Stimulated activated CD8-positive, alpha-beta memory T cell treated with anti-CD3 and anti-CD28 coated beads, Interleukin-4, amount 100 ng/mL, for 48 hours (primary cell): ENCODE data around the gene MAOB.
"Not testable (repeated sequence)": the region's sequence is repeated elsewhere in the genome, so short reads cannot be mapped to it uniquely, and the experiment has no call there.

Experiments
- DNase-seq: peaks from one replicate; pipeline ENCODE4 v3.0.0-alpha.2; 2020

The MAOB gene

DNA sequence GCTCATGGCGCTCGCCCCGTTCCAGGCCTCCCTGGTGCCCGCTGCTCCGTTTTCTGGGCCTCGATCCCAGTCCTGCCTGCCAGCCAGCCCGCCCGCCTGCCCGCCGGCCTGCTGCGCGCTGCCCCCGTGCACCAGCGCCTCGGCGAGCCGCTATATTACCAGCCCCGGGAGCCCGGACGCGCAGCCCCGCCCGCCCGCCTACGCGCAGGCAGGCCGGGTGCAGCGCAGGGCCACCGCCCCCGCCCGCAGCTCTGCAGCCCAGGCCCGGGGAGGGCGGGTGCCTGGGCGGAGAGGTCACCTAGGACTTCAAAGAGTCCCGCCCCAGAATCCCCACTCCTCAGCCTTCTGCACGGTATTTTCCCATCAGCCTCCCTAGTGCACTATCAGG lies at the start of gene MAOB:
MAOB (minus strand) TSS at position 157 of the 388 bp plus-strand sequence; CDS start at position 6, 151 bp downstream.
- peak; percentile 34 for DNase-seq

DNA sequence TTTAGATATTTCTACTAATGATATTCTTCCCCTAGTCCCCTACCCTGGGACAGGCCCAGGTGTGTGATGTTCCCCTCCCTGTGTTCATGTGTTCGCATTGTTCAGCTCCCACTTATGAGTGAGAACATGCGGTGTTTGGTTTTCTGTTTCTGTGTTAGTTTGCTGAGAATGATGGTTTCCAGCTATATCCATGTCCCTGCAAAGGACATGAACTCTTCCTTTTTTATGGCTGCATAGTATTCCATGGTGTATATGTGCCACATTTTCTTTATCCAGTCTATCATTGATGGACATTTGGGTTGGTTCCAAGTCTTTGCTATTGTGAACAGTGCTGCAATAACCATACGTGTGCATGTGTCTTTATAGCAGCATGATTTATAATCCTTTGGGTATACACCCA lies 39.8 kb upstream of the MAOB start:
- DNase-seq: not testable (repeated sequence)

DNA sequence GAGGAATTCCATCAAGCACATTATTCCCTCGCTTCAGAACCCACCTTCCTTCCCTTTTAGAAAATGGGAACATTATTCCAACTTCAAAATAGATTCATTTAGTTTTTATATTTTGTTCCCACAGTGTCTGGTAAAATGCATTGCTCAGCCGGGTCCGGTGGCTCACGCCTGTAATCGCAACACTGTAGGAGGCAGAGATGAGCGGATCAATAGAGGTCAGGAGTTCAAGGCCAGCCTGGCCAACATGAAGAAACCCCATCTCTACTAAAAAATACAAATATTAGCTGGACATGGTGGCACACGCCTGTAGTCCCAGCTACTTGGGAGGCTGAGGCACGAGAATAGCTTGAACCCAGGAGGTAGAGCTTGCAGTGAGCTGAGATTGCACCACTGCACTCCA lies 28.5 kb upstream of the MAOB start:
- DNase-seq: not testable (repeated sequence)

- DNase-seq: no peak
Measured at GRCh38 chrX:43910012-43910411, 27.8 kb upstream of the MAOB start.

DNA sequence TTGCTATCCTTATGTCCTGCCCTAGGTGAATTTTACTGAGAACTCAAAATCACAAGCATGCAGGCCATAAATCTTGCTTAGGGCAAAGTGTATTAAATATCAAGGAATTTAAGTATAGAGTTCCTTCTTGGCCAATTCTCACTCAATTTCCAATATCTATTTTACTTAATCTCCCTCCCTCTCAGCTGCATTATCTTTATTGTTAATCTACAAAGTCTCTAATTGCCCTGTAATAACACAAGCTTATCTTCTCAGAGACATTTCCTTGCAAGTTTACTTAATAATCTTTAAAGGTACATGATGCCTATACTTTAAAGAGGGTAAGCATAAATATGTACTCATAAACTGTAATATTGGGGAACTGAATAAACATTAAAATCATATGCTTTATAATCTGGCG lies 26.9 kb upstream of the MAOB start:
- DNase-seq: no peak

DNA sequence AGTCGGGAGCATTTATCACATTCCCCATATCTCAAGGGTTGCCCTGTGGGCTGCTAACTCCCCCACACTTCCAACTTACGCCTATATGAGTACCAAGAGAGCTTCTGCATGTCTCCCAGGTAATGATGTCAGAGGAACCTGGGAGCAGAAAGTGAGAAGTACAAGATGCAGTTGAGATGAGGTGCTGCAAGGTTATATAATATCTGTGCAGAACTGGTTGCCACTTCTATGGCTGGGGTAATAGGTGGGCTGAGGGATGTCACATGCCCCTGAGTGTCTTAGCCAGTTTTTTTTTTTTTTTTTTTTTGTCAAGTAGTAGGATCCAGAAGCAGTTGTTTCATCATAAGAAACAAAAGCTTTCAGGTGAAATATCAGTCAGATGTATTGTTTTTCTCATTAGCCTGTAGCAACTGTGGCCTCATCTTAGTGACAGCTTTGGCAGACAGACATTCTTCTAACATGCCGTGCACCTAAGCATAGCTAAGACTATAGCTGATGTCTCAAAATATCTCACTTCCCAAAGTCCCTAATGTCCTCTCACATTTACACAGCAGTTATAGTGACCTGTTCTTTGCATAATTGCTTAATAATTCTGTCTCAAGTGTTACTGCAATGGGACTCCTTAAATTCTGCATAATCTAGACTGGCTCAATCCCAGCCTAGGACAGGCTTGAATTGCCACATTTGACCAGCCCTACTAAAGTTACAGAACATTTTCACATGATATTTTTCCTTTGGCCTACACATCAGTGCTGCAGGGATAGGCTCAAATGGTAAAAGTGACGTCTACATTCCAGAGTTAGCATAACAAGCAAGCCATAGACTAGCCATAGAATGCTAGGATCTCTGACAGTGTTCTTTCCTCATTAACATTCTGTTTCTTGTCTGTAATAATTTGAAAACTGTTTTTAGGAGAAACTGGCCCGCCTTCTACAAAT lies 17.9 kb upstream of the MAOB start:
- DNase-seq: no peak

GRCh38 chrX:43898406-43899035 lies 16.3 kb upstream of the MAOB start:
- no peak for DNase-seq

DNA sequence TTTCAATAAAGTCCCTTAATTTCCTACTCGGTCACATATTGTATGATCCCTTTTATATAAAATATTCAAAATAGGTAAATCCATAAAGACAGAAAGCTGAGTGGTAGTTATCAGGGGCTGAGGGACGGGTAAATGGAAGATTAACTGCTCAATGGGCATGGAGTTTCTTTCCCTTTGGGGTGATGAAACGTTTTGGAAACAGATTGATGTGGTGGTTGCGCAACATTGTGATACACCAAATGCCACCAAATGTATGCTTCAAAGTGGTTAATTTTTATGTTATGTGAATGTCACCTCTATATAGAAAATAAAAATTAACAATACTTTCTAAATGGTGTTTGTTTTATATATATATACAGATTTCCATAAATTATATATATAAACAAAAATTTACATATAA lies 15.0 kb upstream of the MAOB start:
- DNase-seq: no peak

GRCh38 chrX:43892336-43892870 lies 10.2 kb upstream of the MAOB start:
- DNase-seq: no peak

DNA sequence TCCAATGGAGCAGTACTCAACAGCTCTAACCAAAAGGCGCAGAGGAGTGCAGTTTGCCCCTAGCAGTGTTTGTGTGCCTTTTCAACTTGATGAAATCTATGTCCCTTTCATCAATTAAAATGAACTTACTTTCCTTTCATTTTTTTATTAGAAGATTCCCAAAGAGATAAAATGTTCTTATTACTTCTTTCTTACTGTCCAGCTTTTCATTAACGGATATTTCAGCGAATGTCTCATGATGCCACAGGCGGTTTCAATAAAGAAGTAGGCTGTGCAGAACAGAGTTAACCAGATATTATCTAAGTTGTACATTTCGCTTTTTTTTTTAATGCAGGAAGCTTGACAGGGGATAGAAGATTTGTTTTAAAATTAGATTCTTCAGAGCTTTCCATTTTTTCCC lies 3.4 kb upstream of the MAOB start:
- no peak for DNase-seq

DNA sequence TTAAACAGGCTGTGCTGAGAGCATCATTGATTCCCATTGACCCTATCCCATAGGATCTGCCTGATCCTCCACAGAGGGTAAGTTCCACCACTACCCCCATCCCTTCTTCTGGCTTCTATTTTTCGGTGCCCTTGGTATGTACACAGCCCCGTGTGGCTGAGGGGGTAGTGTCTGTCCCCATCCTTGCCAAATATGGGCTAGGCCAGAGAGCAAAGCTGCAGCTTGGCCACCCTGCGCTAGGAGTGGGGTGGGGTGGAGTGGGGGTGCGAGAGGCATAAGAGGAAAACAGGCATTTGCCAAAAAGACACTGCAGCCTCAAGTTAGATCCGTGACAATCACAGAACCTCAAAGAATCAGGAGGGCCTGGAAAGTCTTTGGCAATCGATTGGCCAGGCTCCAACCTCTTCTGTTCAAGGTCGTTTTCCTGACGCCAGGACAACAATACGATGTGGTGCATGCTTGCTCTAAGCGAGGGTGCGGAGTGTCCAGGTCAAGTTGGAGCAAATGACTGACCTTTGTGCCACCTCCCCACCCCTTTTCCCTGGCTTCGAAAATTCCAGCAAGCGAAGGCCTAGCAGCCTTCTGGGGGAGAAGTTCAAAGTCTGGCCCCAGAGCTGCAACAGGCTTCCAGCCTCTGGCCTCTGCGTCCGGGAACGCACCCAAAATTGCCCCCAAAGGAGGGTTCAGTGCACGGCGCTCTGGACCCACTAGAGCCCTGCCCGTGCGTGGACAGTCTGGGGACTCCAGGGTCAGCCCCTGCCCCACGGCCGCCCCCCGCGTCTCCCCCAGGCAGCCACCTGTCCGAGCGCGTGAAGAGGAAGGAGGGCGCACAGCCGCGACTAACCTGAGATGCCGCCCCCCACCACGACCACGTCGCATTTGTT lies 598 bp downstream of the MAOB start:
- no peak for DNase-seq

GRCh38 chrX:43880425-43880824 lies 1.8 kb downstream of the MAOB start:
- DNase-seq: no peak

DNA sequence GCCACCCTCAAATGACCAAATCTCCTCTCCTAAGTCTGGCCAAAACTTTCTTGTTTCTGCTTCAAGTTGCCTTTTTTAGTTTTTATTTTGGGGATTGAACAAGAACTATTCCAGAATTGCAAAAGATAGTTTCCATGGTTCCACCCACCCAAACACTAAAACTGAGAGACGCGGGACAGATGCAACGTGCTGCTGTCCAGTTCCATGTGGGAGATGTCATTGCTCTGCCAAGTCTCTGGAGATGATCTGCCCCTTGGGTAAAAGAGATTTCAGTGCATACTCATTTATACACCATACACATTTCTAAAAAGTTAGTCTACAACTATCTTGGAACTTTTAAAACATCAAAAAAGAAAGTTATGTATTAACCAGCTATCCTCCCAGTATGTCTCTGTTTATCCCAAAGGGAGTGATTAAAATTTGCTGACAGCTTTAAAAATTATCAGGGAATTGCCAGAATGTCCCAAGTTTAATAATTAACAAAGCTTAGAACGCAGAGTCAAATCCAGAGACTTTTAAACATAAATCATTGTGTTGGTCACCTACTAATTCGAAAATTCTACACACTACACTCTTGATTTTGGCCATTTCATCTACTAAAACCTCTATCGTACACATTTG lies 3.2 kb downstream of the MAOB start:
- no peak for DNase-seq

- no peak for DNase-seq
Measured at GRCh38 chrX:43876680-43877079, 5.6 kb downstream of the MAOB start.

GRCh38 chrX:43870758-43871419 lies 11.4 kb downstream of the MAOB start:
- no peak for DNase-seq

GRCh38 chrX:43870011-43870410 lies 12.2 kb downstream of the MAOB start:
- DNase-seq: no peak

DNA sequence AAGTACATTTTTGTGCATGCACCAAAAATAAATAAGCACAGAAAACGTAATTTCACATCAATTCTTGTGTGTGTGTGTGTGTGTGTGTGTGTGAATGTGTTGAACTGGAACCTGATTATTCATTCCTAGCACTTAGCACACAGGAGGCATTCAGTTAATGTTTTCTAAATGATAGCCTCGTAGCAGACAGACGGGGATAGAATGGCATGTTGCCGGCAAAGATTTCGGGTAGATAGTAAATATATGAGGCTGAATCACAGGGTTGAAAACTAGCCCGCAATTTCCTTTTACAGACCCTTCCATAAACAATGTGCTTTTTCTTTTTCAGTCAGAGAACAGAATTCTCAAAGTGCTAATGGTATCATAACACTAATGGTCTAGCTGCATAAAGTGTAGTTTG lies 13.5 kb downstream of the MAOB start:
- no peak for DNase-seq

- no peak for DNase-seq
Measured at GRCh38 chrX:43866423-43866822, 15.8 kb downstream of the MAOB start.

DNA sequence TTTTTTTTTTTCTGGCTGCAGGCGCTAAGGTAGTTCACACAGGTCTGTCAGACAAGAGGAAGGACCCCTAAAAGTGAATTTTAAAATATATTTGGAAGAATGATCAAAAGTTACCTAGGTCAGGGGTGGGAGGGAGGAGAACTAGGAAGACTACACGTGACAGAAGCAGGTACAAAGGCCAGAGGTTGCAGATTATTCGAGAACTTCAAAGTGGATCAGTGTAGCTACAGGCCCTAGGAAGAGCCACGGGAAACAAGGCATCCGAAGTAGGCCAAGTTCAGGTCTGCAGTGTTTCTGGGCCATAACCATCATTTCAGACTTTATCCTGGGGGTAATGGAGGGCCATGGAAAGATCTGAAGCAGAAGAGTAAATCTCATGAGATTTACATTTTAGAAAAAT lies 16.5 kb downstream of the MAOB start:
- DNase-seq: no peak

- no peak for DNase-seq
Measured at GRCh38 chrX:43862434-43862833, 19.8 kb downstream of the MAOB start.

- no peak for DNase-seq
Measured at GRCh38 chrX:43861750-43862149, 20.5 kb downstream of the MAOB start.
